GM12878 (cell line): ENCODE data around the gene CHRNB2. TPM values are rescaled to one million over a fixed set of nuclear protein-coding genes. Genes with fewer than 3 reads are reported as not detected.

Experiments used
- CREB1 ChIP-seq: IDR thresholded peaks from 2 replicates; pipeline ENCODE4 v1.6.1; 2012; ENCODE audit warnings: low read depth, mild to moderate bottlenecking, inconsistent platforms
- E4F1 ChIP-seq: fragments of 450-650 bp; IDR thresholded peaks from 2 replicates; pipeline ENCODE4 v1.6.1; 2018; ENCODE audit warnings: borderline replicate concordance, mild to moderate bottlenecking; ENCODE audit not compliant: partially characterized antibody
- IKZF1 ChIP-seq: fragments of 450-650 bp; conservative IDR thresholded peaks from 2 replicates; pipeline ENCODE4 v1.6.1; 2017; ENCODE audit warnings: antibody characterized with exemption, mild to moderate bottlenecking
- SMAD5 ChIP-seq: IDR thresholded peaks from 2 replicates; pipeline ENCODE4 v1.6.1; 2016; ENCODE audit warnings: antibody characterized with exemption, low read depth
- SPI1 ChIP-seq: IDR thresholded peaks from 2 replicates; pipeline ENCODE4 v1.6.1; 2011; ENCODE audit warnings: low read depth, mild to moderate bottlenecking, low read length, moderate library complexity, borderline replicate concordance; ENCODE audit not compliant: insufficient read depth
- TARDBP ChIP-seq: IDR thresholded peaks from 2 replicates; pipeline ENCODE4 v1.6.1; 2016; ENCODE audit warnings: borderline replicate concordance
- ZNF622 ChIP-seq: fragments of 450-650 bp; IDR thresholded peaks from 2 replicates; pipeline ENCODE4 v1.6.1; 2017; ENCODE audit warnings: mild to moderate bottlenecking, inconsistent platforms
- ZNF687 ChIP-seq: fragments of 450-650 bp; IDR thresholded peaks from 2 replicates; pipeline ENCODE4 v1.6.1; 2017; ENCODE audit warnings: mild to moderate bottlenecking, moderate library complexity
- polyA plus RNA-seq, 11 experiments: library from polyadenylated mRNA; depleted of rRNA in 4 of 11; unstranded in 6 of 11; stranded (reverse) in 5 of 11; fragments of >200 nt; fragmentation: Nextera tagmentation in 4 of 11; fragmentation: Illumina TruSeq in 1 of 11; extraction: Ambion mirVana in 4 of 11; extraction: Trizol in 1 of 11; gene quantifications; 1 replicate in 1 of 11; 2 replicates in 10 of 11; pipeline versions ENCODE4 v1.2.1 to v1.2.3, GENCODE V29; 2011 to 2016; ENCODE audit warnings: inconsistent platforms in 2 of 11, missing spikeins in 2 of 11, low read depth in 1 of 11
- total RNA-seq, 4 experiments: library from RNA; depleted of rRNA in 3 of 4; stranded (reverse); fragments of >200 nt in 3 of 4; fragmentation: Illumina TruSeq in 1 of 4; extraction: Trizol in 1 of 4; gene quantifications; 2 replicates each; pipeline versions ENCODE4 v1.2.1 to v1.2.3, GENCODE V29; 2013 to 2021

Gene CHRNB2
- total and polyA plus RNA-seq, 10 of the 15 experiments (the other 5 are each of a cell fraction or from before 2014, with no cell fraction given): 0.01 to 0.11 (median 0.03) TPM; not detected in 6

- TF ChIP-seq ZNF622: no peak
- TF ChIP-seq CREB1: peak; percentile 70
- TF ChIP-seq E4F1: peak; percentile 62
- peak; percentile 85 for TF ChIP-seq IKZF1
- peak; percentile 85; the same call in 1 of the 2 replicates for TF ChIP-seq TARDBP
- TF ChIP-seq ZNF687: peak; percentile 63
- peak; percentile 21; the same call in 1 of the 2 replicates for TF ChIP-seq SPI1
- peak; percentile 52; the same call in 1 of the 2 replicates for TF ChIP-seq SMAD5
Measured at GRCh38 chr1:154607609-154608396, 40.2 kb downstream of the CHRNB2 start, which contains the start of gene ADAR (continued).
